NT2/D1 (cell line): ENCODE results near the gene ZNF74.

ENCODE experiments used
- SUZ12 ChIP-seq: IDR thresholded peaks from 2 replicates; pipeline ENCODE4 v1.6.1; 2011; ENCODE audit not compliant: insufficient read length, insufficient read depth; ENCODE audit errors: extremely low read depth
- ZNF274 ChIP-seq: IDR thresholded peaks from 2 replicates; pipeline ENCODE4 v1.6.1; 2011; ENCODE audit warnings: mild to moderate bottlenecking, low read depth, low read length

GRCh38 chr22:20436307-20436767, 42.4 kb downstream of the ZNF74 start:
- TF ChIP-seq SUZ12 (no peak), ZNF274 (no peak)
